Measurements from ENCODE around the gene FAM20C. TPM values are rescaled to one million over a fixed set of nuclear protein-coding genes. Genes with fewer than 3 reads are reported as not detected.

The FAM20C gene
- total RNA-seq, 1 experiment from 2014 or later: 62.6 TPM

DNA sequence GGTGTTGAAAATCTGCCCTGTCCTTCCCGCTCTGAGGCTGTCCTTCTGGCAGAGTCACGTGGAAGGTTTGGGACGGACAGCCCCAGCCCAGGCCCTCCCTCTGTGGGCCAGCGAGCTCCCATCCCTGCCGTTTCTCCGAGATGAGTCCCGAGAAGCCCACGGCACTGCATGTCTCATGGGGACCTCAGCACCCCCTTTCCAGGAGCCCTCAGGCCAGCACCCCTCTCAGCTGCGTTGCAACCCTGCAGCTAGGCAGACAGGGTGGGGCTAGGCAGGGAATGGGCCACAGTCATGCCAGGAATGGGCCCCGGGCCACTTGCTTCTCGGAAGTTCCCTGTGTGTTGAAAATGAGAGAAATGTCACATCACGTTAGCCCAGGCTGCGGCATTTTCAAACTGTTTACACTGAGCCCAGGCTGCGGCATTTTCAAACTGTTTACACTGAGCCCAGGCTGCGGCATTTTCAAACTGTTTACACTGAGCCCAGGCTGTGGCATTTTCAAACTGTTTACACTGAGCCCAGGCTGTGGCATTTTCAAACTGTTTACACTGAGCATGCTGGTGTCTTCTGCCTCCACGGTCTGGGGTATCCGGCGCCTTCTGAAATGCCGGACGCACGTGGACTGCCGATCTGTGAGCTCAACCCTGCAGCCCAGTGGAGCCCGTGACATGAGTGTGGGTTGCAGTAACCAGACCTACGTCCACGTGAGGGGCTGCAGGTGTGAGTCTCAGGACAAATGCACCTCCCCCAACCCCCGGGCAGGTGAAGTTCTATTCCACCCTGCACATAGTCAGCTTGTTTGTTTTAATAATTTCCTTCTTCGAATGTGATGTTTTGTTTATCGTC lies 42.6 kb downstream of the FAM20C start:
- Histone ChIP-seq H3K14ac (ENCODE audit: insufficient read depth, low read length) (no peak overlapping the region; the same call in none of the 2 replicates), H3K4ac (ENCODE audit: low read depth, low read length) (no peak overlapping the region), H3K18ac (ENCODE audit: insufficient read length, low read depth, low read length) (no peak overlapping the region), H2BK5ac (ENCODE audit: insufficient read length, low read length) (no peak overlapping the region), H3K79me2 (ENCODE audit: insufficient read depth, low read length) (peaks cover 4% of the 10 kb centered on the region; the same call in 1 of the 2 replicates), H2BK15ac (ENCODE audit: low read depth, low read length) (no peak overlapping the region), H3K27ac (ENCODE audit: insufficient read length, low read depth, low read length) (no peak overlapping the region), H3K27me3 (ENCODE audit: insufficient read depth, low read length) (no peaks in the 10 kb centered on the region), H2AK5ac (ENCODE audit: insufficient read length, low read length) (no peak overlapping the region), H3T11ph (ENCODE audit: low read length) (no peak overlapping the region), H3K4me2 (ENCODE audit: insufficient read depth, insufficient read length, low read length) (no peak overlapping the region), H4K91ac (ENCODE audit: insufficient read length, low read depth, low read length) (no peak overlapping the region), H4K20me1 (ENCODE audit: control insufficient read depth, insufficient read depth, insufficient read length) (no peaks in the 10 kb centered on the region), H4K5ac (ENCODE audit: insufficient read length, low read depth, low read length) (no peak overlapping the region), H3K9me3 (ENCODE audit: control insufficient read depth, low read depth, low read length) (no peaks in the 10 kb centered on the region), H4K8ac (replicated peaks; ENCODE audit: insufficient read length, low read depth, low read length) (no peak overlapping the region), H2BK120ac (ENCODE audit: low read depth, low read length, poor library complexity, severe bottlenecking) (no peak overlapping the region), H3K56ac (ENCODE audit: insufficient read length, low read depth, low read length) (no peak overlapping the region), H3K4me1 (ENCODE audit: insufficient read depth, low read length) (no peaks in the 10 kb centered on the region), H3K9ac (ENCODE audit: extremely low read depth, insufficient read length, low read length) (no peak overlapping the region), H2AFZ (ENCODE audit: low read length) (no peak overlapping the region), H3K23me2 (ENCODE audit: insufficient read length, low read depth, low read length, poor library complexity, severe bottlenecking) (no peaks in the 10 kb centered on the region), H2BK20ac (ENCODE audit: low read depth, low read length, poor library complexity, severe bottlenecking) (no peak overlapping the region), H2BK12ac (ENCODE audit: insufficient read length, low read depth, low read length) (no peak overlapping the region), H3K79me1 (ENCODE audit: insufficient read depth, low read depth, low read length, poor library complexity, severe bottlenecking) (no peaks in the 10 kb centered on the region), H3K23ac (ENCODE audit: insufficient read length, low read depth, low read length) (no peak overlapping the region)
- TF ChIP-seq, protein P1, sequence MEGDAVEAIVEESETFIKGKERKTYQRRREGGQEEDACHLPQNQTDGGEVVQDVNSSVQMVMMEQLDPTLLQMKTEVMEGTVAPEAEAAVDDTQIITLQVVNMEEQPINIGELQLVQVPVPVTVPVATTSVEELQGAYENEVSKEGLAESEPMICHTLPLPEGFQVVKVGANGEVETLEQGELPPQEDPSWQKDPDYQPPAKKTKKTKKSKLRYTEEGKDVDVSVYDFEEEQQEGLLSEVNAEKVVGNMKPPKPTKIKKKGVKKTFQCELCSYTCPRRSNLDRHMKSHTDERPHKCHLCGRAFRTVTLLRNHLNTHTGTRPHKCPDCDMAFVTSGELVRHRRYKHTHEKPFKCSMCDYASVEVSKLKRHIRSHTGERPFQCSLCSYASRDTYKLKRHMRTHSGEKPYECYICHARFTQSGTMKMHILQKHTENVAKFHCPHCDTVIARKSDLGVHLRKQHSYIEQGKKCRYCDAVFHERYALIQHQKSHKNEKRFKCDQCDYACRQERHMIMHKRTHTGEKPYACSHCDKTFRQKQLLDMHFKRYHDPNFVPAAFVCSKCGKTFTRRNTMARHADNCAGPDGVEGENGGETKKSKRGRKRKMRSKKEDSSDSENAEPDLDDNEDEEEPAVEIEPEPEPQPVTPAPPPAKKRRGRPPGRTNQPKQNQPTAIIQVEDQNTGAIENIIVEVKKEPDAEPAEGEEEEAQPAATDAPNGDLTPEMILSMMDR (conservative IDR thresholded peaks at IDR 0.05): no peak
- DNase-seq: no peak
- Mint-ChIP-seq H3K9me3 (peaks cover 0 to 3% of the 10 kb centered on the region in 2 experiments; a peak in 1 of 5 replicates), H3K4me3 (no peak overlapping the region), H3K27me3 (ENCODE audit: low read depth) (no peaks in the 10 kb centered on the region), H3K4me1 (peaks cover 0 to 3% of the 10 kb centered on the region in 2 experiments; a peak in 1 of 4 replicates), H3K27ac (no peak overlapping the region; a peak in 1 of 7 replicates), H3K36me3 (ENCODE audit: insufficient read depth in 1 of 3, low read depth in 3 of 3) (peaks cover 0 to 18% (median 7%) of the 10 kb centered on the region in 3 experiments; a peak in 5 of 7 replicates)
- no CpG with 5 or more reads among the region's 28 CpGs for WGBS (ENCODE audit: extremely low coverage, insufficient read length, low lambda C conversion rate)
